ENCODE measurements around the gene ZNF169.

GRCh38 chr9:94222870-94223269, 36.2 kb upstream of the ZNF169 start:
- TF ChIP-seq CTCF (IDR thresholded peaks at IDR 0.05 in 4 of 5, conservative IDR thresholded peaks at IDR 0.05 in 1 of 5) (no peak), POLR2A (IDR thresholded peaks at IDR 0.05) (no peak)

All from gastrocnemius medialis (tissue), 4 donors.